ENCODE results near the gene GPX3. TPM values are rescaled to one million over a fixed set of nuclear protein-coding genes. Genes with fewer than 3 reads are reported as not detected.

Gene GPX3
- total RNA-seq, 4 donors from 2014 or later: 252 to 758 (median 352) TPM

- WGBS, 2 donors (ENCODE audit: low coverage in 1 of 2): 71 to 84% methylated on average over 7 to 9 of the region's 9 CpGs
- TF ChIP-seq EP300 (IDR thresholded peaks at IDR 0.05; ENCODE audit: low read depth): no peak
- TF ChIP-seq POLR2AphosphoS5 (IDR thresholded peaks at IDR 0.05): peak in 1 of 3 donors; percentile 16
- no peaks in the 10 kb centered on the region for H3K27me3 ChIP-seq
- H3K9me3 ChIP-seq: no peaks in the 10 kb centered on the region
- peak overlapping the region; percentile 32 to 88 (median 78) for H3K27ac ChIP-seq
- intact Hi-C loops (cut with DNase I; ENCODE audit: low total_unique reads): no loop called here
- no peak for DNase-seq
- peak overlapping the region in 1 of 4 donors; percentile 62 for H3K4me3 ChIP-seq
- H3K4me1 ChIP-seq: peaks cover 5 to 45% (median 22%) of the 10 kb centered on the region in 4 donors
- peaks cover 0 to 16% (median 7%) of the 10 kb centered on the region in 4 donors for H3K36me3 ChIP-seq
- in situ Hi-C loops (cut with MboI; ENCODE audit: low pct_ligation_motif_present in 1 of 4, low pct_unique_long_range_greater_than_20kb in 1 of 4, low sequenced_read_pairs in 3 of 4): no loop called here
These were observed 5.7 kb downstream of the GPX3 start for GRCh38 chr5:151026088-151026487.

DNA sequence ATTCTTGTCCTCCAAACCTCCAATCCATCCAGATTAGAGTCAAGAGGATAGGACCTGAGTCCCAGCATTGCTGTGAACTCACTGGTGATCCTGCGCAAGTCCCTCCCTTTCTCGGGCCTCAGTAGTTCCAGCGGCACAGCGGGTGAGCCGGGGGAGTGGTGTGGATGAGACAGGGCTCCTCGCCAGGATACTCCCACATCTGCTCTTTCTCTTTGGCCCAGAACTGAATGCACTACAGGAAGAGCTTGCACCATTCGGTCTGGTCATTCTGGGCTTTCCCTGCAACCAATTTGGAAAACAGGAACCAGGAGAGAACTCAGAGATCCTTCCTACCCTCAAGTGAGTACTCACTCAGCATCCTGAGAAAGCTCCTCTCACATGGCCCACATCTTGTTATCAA is 6.3 kb downstream of the GPX3 start:
- H3K9me3 ChIP-seq: no peaks in the 10 kb centered on the region
- TF ChIP-seq POLR2A (IDR thresholded peaks at IDR 0.05): no peak
- no peak for TF ChIP-seq POLR2AphosphoS5 (IDR thresholded peaks at IDR 0.05)
- TF ChIP-seq, protein P1, sequence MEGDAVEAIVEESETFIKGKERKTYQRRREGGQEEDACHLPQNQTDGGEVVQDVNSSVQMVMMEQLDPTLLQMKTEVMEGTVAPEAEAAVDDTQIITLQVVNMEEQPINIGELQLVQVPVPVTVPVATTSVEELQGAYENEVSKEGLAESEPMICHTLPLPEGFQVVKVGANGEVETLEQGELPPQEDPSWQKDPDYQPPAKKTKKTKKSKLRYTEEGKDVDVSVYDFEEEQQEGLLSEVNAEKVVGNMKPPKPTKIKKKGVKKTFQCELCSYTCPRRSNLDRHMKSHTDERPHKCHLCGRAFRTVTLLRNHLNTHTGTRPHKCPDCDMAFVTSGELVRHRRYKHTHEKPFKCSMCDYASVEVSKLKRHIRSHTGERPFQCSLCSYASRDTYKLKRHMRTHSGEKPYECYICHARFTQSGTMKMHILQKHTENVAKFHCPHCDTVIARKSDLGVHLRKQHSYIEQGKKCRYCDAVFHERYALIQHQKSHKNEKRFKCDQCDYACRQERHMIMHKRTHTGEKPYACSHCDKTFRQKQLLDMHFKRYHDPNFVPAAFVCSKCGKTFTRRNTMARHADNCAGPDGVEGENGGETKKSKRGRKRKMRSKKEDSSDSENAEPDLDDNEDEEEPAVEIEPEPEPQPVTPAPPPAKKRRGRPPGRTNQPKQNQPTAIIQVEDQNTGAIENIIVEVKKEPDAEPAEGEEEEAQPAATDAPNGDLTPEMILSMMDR (IDR thresholded peaks at IDR 0.05): no peak
- no peak for TF ChIP-seq EP300 (IDR thresholded peaks at IDR 0.05; ENCODE audit: low read depth)
- no peaks in the 10 kb centered on the region for H3K27me3 ChIP-seq
- H3K4me1 ChIP-seq: peaks cover 5 to 42% (median 21%) of the 10 kb centered on the region in 4 donors
- DNase-seq: no peak
- peaks cover 0 to 21% (median 9%) of the 10 kb centered on the region in 4 donors for H3K36me3 ChIP-seq
- 89% methylated on average over 7 of the region's 7 CpGs; no CpG with 5 or more reads in 1 of the 2 donors for WGBS, 2 donors (ENCODE audit: low coverage in 1 of 2)
- in situ Hi-C loops (cut with MboI; ENCODE audit: low pct_ligation_motif_present in 1 of 4, low pct_unique_long_range_greater_than_20kb in 1 of 4, low sequenced_read_pairs in 3 of 4): no loop called here
- intact Hi-C loops (cut with DNase I; ENCODE audit: low total_unique reads): no loop called here
- H3K27ac ChIP-seq: peak overlapping the region; percentile 32 to 88 (median 78)
- no peak overlapping the region for H3K4me3 ChIP-seq

GRCh38 chr5:151027961-151028479 is 7.6 kb downstream of the GPX3 start:
- H3K27me3 ChIP-seq: no peaks in the 10 kb centered on the region
- intact Hi-C loops (cut with DNase I; ENCODE audit: low total_unique reads) (no loop called here), in situ Hi-C loops (cut with MboI; ENCODE audit: low pct_ligation_motif_present in 1 of 4, low pct_unique_long_range_greater_than_20kb in 1 of 4, low sequenced_read_pairs in 3 of 4) (no loop called here)
- no peak overlapping the region for H3K4me3 ChIP-seq
- peaks cover 0 to 33% (median 14%) of the 10 kb centered on the region in 4 donors for H3K36me3 ChIP-seq
- peaks cover 5 to 40% (median 20%) of the 10 kb centered on the region in 4 donors for H3K4me1 ChIP-seq
- DNase-seq: no peak
- 92% methylated on average over 11 of the region's 11 CpGs; no CpG with 5 or more reads in 1 of the 2 donors for WGBS, 2 donors (ENCODE audit: low coverage in 1 of 2)
- no peaks in the 10 kb centered on the region for H3K9me3 ChIP-seq
- TF ChIP-seq POLR2A (IDR thresholded peaks at IDR 0.05): no peak
- TF ChIP-seq POLR2AphosphoS5 (IDR thresholded peaks at IDR 0.05): peak in 1 of 3 donors; percentile 38
- peak overlapping the region in 1 of 4 donors; percentile 88 for H3K27ac ChIP-seq

GRCh38 chr5:151028717-151029116 is 8.3 kb downstream of the GPX3 start:
- Histone ChIP-seq H3K36me3 (peaks cover 0 to 40% (median 18%) of the 10 kb centered on the region in 4 donors), H3K4me1 (peaks cover 5 to 34% (median 14%) of the 10 kb centered on the region in 4 donors), H3K9me3 (no peaks in the 10 kb centered on the region), H3K27me3 (no peaks in the 10 kb centered on the region), H3K27ac (peak overlapping the region; percentile 19 to 88 (median 50)), H3K4me3 (no peak overlapping the region)
- intact Hi-C loops (cut with DNase I; ENCODE audit: low total_unique reads): no loop called here
- in situ Hi-C loops (cut with MboI; ENCODE audit: low pct_ligation_motif_present in 1 of 4, low pct_unique_long_range_greater_than_20kb in 1 of 4, low sequenced_read_pairs in 3 of 4): no loop called here
- 89% methylated on average over 7 of the region's 8 CpGs; no CpG with 5 or more reads in 1 of the 2 donors for WGBS, 2 donors (ENCODE audit: low coverage in 1 of 2)
- no peak for DNase-seq
- TF ChIP-seq POLR2A (IDR thresholded peaks at IDR 0.05) (peak; percentile 24), POLR2AphosphoS5 (IDR thresholded peaks at IDR 0.05) (peak in 1 of 3 donors; percentile 7)
- TF ChIP-seq, protein P1 (IDR thresholded peaks at IDR 0.05): no peak

DNA sequence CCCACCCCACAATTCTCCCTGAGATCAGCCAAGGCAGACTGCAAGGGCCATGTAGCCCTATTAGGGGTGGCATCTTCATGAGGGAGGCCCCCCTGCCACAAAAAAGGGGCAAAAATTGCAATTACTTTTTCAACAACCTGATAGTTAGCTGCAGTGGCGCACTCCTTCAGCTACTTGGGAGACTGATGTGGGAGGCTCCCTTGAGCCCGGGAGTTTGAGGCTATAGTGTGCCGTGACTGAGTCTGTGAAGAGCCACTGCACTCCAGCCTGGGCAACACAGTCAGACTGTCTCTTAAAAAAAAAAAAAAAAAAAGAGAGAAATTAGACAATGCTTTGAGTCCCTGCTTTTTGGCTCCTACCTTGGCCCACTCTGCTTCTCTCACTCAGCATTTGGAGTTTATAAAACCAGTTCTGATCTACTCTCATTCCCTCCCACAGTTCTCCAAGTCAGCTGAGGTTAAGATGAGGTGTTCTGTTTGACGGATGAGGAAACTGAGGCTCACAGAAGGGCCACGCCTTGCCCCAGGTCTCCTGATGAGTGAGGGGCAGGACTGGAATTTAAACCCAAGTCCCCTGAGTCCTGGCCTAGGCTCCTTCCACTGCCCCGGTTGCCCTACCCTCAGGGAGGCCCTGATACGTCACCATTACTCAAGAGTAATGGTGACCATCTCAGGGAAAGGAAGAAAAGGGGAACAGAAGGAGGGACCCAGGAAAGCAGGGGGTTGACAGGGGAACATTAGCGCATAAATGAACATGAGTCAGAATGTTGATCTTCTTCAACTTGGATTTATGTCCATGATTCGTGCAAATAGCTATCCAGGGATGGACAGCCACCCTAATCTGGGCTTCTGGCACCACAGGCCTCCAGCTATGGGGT is 9.0 kb downstream of the GPX3 start:
- H3K27ac ChIP-seq: peak overlapping the region; percentile 49 to 88 (median 64)

More for the DNA sequence above, 9.0 kb downstream of the GPX3 start:
- Histone ChIP-seq H3K4me1 (peaks cover 2 to 27% (median 7%) of the 10 kb centered on the region in 4 donors), H3K4me3 (no peak overlapping the region), H3K27me3 (no peaks in the 10 kb centered on the region), H3K36me3 (peaks cover 0 to 44% (median 21%) of the 10 kb centered on the region in 4 donors), H3K9me3 (no peaks in the 10 kb centered on the region)
- in situ Hi-C loops (cut with MboI; ENCODE audit: low pct_ligation_motif_present in 1 of 4, low pct_unique_long_range_greater_than_20kb in 1 of 4, low sequenced_read_pairs in 3 of 4): no loop called here
- 88 to 89% methylated on average over 5 to 9 of the region's 9 CpGs for WGBS, 2 donors (ENCODE audit: low coverage in 1 of 2)
- no peak for DNase-seq
- intact Hi-C loops (cut with DNase I; ENCODE audit: low total_unique reads): no loop called here
- TF ChIP-seq, protein P1 (IDR thresholded peaks at IDR 0.05): no peak
- no peak for TF ChIP-seq POLR2A (IDR thresholded peaks at IDR 0.05)
- no peak for TF ChIP-seq EP300 (IDR thresholded peaks at IDR 0.05; ENCODE audit: low read depth)
- peak in 1 of 3 donors; percentile 20 for TF ChIP-seq POLR2AphosphoS5 (IDR thresholded peaks at IDR 0.05)

Data from transverse colon (tissue), 4 donors.